Astrocyte (in vitro differentiated cells and primary cell): Measurements from ENCODE around the gene DYNC1I1.

Source experiments
- EZH2 ChIP-seq: IDR thresholded peaks from 2 replicates; pipeline ENCODE4 v1.6.1; 2012; ENCODE audit warnings: mild to moderate bottlenecking, low read length, inconsistent platforms; ENCODE audit not compliant: insufficient read depth
- TF ChIP-seq, protein P1 (sequence below): IDR thresholded peaks from 2 replicates; pipeline ENCODE4 v1.5.1; 2011; ENCODE audit warnings: low read depth, mild to moderate bottlenecking, inconsistent platforms, low read length, moderate library complexity; ENCODE audit not compliant: insufficient read depth

DNA sequence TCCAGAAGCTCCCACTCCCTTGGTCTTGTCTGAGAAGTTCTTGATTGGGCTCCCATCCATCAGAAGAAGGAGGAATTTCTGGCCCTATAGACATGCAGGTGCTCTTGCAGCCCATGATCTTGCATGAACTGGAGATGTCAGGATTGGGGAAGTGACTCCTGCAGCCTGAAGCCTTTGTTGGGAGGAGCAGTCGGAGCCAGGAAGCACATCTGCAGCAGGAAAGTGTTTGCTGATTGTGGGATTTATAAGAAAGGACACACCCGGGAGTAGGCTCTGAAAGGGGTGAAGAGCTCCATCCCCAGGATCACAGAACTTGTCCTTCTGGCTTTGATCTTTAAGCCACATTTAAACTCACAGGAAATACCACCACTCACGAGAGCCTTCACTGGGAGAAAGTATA lies 185.2 kb downstream of the DYNC1I1 start:
- TF ChIP-seq, protein P1, sequence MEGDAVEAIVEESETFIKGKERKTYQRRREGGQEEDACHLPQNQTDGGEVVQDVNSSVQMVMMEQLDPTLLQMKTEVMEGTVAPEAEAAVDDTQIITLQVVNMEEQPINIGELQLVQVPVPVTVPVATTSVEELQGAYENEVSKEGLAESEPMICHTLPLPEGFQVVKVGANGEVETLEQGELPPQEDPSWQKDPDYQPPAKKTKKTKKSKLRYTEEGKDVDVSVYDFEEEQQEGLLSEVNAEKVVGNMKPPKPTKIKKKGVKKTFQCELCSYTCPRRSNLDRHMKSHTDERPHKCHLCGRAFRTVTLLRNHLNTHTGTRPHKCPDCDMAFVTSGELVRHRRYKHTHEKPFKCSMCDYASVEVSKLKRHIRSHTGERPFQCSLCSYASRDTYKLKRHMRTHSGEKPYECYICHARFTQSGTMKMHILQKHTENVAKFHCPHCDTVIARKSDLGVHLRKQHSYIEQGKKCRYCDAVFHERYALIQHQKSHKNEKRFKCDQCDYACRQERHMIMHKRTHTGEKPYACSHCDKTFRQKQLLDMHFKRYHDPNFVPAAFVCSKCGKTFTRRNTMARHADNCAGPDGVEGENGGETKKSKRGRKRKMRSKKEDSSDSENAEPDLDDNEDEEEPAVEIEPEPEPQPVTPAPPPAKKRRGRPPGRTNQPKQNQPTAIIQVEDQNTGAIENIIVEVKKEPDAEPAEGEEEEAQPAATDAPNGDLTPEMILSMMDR, result no peak
- TF ChIP-seq EZH2, result no peak
